ENCODE measurements around the gene KRTAP6-2.

The KRTAP6-2 gene

DNA sequence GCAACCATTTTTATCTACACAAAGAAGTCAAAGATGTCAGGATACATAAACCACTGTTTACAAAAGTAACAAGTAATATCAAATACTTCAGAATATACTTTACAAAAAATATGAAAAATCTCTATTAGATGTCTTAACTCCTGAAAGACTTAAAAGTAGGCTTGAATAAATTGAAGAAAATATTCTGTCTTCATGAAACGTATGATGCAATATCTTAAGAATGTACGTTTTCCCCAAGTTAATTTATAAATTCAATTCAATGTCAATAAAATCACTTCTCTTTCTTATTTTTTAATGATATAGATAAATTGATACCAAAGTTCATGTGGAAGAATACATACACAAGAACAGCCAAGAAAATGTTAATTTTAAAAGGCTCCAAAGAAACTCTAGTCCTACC lies 43.6 kb downstream of the KRTAP6-2 start:
- H3K4me3 ChIP-seq (ENCODE audit: low read depth, low read length): no peak overlapping the region
- DNase-seq (ENCODE audit: low read depth): no peak
- TF ChIP-seq, protein P1, sequence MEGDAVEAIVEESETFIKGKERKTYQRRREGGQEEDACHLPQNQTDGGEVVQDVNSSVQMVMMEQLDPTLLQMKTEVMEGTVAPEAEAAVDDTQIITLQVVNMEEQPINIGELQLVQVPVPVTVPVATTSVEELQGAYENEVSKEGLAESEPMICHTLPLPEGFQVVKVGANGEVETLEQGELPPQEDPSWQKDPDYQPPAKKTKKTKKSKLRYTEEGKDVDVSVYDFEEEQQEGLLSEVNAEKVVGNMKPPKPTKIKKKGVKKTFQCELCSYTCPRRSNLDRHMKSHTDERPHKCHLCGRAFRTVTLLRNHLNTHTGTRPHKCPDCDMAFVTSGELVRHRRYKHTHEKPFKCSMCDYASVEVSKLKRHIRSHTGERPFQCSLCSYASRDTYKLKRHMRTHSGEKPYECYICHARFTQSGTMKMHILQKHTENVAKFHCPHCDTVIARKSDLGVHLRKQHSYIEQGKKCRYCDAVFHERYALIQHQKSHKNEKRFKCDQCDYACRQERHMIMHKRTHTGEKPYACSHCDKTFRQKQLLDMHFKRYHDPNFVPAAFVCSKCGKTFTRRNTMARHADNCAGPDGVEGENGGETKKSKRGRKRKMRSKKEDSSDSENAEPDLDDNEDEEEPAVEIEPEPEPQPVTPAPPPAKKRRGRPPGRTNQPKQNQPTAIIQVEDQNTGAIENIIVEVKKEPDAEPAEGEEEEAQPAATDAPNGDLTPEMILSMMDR (IDR thresholded peaks at IDR 0.05; ENCODE audit: insufficient read depth, low read depth, low read length, missing control alignments): no peak

DNA sequence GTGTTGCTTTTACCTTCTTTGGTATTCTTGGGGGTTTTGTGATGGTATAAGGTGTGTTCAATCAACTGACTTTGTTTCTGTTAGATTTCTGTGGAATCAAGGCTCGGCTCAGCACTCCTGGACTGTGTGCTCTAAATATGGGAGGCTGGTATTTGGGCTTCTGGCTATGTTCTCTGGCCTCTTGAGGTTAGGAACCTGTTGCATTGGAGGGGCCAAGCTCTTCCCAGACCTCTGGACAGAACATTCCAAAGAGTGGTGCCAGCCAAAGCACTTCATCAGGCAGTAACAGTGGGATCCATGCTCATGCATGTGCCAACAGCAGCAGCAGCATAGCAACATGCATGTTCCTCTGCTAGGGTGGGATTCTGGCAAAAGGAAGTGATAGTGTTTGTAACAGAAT lies 45.9 kb downstream of the KRTAP6-2 start:
- no peak overlapping the region for H3K4me3 ChIP-seq (ENCODE audit: low read depth, low read length)
- TF ChIP-seq, protein P1 (IDR thresholded peaks at IDR 0.05; ENCODE audit: insufficient read depth, low read depth, low read length, missing control alignments): no peak
- no peak for DNase-seq (ENCODE audit: low read depth)

Data from GM12865 (cell line).